ENCODE results near the gene KRTAP4-8. TPM values are rescaled to one million over a fixed set of nuclear protein-coding genes. Genes with fewer than 3 reads are reported as not detected.
"Not testable (repeated sequence)": the region's sequence is repeated elsewhere in the genome, so short reads cannot be mapped to it uniquely, and the experiment has no call there.

Gene KRTAP4-8
- total and polyA plus RNA-seq, 2 experiments from 2014 or later: not detected

DNA sequence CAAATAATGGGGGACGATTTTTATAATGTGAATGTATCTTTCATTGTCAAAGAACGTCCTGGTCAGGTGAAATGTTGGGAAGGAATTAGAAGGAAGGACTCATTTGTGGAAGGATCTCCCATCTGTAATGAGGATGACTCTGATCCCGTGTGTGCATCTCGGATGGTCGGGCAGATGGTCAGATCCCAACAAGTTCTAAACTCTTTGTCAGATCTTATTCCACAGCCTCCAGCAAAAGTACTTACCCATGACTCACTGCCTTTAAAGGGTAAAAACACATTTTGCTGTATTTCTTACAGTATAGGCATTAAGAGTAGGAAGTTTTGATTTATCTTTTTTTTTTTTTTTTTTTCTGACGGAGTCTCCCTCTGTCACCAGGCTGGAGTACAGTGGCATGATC lies 539 bp upstream of the KRTAP4-8 start:
- Histone ChIP-seq H3K27me3 (no peaks in the 10 kb centered on the region), H3K4me2 (no peak overlapping the region), H3K9me2 (replicated peaks; ENCODE audit: insufficient read depth) (no peaks in the 10 kb centered on the region), H3K79me2 (no peaks in the 10 kb centered on the region), H2AFZ (no peak overlapping the region), H4K20me1 (ENCODE audit: insufficient read depth, poor library complexity, severe bottlenecking) (no peaks in the 10 kb centered on the region), H3K4me3 (no peak overlapping the region), H3K36me3 (replicated peaks; ENCODE audit: insufficient read depth, low read depth) (no peaks in the 10 kb centered on the region), H3K9me3 (ENCODE audit: low read depth) (no peaks in the 10 kb centered on the region), H3K4me1 (ENCODE audit: insufficient read depth) (no peaks in the 10 kb centered on the region), H3K27ac (no peak overlapping the region)
- TF ChIP-seq EZH2 (IDR thresholded peaks at IDR 0.05; ENCODE audit: borderline replicate concordance) (no peak), EZH2phosphoT487 (IDR thresholded peaks at IDR 0.05; ENCODE audit: low read depth, severe bottlenecking, unreplicated experiment) (no peak)
- TF ChIP-seq, protein P1, sequence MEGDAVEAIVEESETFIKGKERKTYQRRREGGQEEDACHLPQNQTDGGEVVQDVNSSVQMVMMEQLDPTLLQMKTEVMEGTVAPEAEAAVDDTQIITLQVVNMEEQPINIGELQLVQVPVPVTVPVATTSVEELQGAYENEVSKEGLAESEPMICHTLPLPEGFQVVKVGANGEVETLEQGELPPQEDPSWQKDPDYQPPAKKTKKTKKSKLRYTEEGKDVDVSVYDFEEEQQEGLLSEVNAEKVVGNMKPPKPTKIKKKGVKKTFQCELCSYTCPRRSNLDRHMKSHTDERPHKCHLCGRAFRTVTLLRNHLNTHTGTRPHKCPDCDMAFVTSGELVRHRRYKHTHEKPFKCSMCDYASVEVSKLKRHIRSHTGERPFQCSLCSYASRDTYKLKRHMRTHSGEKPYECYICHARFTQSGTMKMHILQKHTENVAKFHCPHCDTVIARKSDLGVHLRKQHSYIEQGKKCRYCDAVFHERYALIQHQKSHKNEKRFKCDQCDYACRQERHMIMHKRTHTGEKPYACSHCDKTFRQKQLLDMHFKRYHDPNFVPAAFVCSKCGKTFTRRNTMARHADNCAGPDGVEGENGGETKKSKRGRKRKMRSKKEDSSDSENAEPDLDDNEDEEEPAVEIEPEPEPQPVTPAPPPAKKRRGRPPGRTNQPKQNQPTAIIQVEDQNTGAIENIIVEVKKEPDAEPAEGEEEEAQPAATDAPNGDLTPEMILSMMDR (IDR thresholded peaks at IDR 0.05; ENCODE audit: poor library complexity): no peak
- WGBS (ENCODE audit: low lambda C conversion rate, missing lambda C conversion rate): 90% methylated on average over 6 of the region's 6 CpGs
- DNase-seq (ENCODE audit: low spot score): no peak

DNA sequence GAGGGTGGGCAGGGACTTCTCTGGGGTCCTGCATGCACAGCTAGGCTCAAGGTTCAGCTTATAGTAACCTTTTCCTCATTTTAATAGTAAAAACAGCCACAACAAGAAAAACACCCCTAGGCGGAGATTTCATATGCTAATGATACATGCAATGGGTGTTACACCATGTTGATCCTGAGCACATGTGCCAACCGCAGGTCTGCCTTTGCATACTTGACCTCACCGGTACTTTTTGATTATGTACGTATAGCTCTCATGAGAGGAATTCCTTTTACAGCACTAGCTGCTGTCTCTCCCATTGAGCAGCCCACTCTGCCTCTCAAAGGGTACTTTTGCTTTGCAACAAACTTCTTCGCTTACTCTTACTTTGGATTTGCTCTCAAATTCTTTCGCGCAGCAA lies 1.9 kb downstream of the KRTAP4-8 start:
- Histone ChIP-seq H4K20me1 (ENCODE audit: insufficient read depth, poor library complexity, severe bottlenecking) (no peaks in the 10 kb centered on the region), H2AFZ (no peak overlapping the region), H3K27me3 (no peaks in the 10 kb centered on the region), H3K36me3 (replicated peaks; ENCODE audit: insufficient read depth, low read depth) (no peaks in the 10 kb centered on the region), H3K4me3 (no peak overlapping the region), H3K4me1 (ENCODE audit: insufficient read depth) (no peaks in the 10 kb centered on the region), H3K27ac (no peak overlapping the region), H3K79me2 (no peaks in the 10 kb centered on the region), H3K4me2 (no peak overlapping the region), H3K9me3 (ENCODE audit: low read depth) (no peaks in the 10 kb centered on the region), H3K9me2 (replicated peaks; ENCODE audit: insufficient read depth) (no peaks in the 10 kb centered on the region)
- WGBS (ENCODE audit: low lambda C conversion rate, missing lambda C conversion rate): 92% methylated on average over 7 of the region's 7 CpGs
- TF ChIP-seq, protein P1 (IDR thresholded peaks at IDR 0.05; ENCODE audit: poor library complexity): no peak
- TF ChIP-seq EZH2 (IDR thresholded peaks at IDR 0.05; ENCODE audit: borderline replicate concordance) (no peak), EZH2phosphoT487 (IDR thresholded peaks at IDR 0.05; ENCODE audit: low read depth, severe bottlenecking, unreplicated experiment) (no peak)
- no peak for DNase-seq (ENCODE audit: low spot score)

DNA sequence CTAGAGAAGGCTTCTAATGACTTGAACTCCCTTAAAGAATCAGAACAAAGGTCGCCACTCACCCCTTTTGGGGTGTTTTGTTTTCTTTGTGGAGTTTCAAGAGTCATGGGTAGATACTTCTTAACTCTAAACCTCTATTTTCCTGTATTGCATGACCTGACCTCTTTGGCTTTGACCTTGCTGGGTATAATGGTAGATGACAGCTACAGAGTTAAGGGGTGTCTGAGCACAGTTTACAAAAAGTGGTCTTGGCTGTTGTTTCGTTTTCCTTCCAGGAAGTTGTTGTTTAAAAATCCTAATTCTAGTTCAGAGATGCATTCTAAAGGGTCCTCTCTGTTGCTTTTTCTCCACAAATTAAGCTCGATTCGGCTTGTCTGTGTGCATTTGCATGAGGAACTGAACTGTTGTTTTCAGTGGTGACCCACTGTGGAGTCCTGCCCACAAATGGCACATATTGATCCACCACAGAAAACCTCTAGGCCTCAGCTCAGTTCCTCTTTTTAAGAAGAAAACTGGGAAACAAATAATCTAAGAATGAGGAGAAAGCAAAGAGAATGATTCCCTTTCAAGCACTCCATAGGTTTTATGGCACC lies 9.1 kb downstream of the KRTAP4-8 start:
- not testable (repeated sequence) for H3K4me1 ChIP-seq (ENCODE audit: insufficient read depth); H3K9me2 ChIP-seq (replicated peaks; ENCODE audit: insufficient read depth); H3K4me2 ChIP-seq; H3K27ac ChIP-seq; H2AFZ ChIP-seq; H3K4me3 ChIP-seq; H4K20me1 ChIP-seq (ENCODE audit: insufficient read depth, poor library complexity, severe bottlenecking); H3K79me2 ChIP-seq; DNase-seq (ENCODE audit: low spot score); H3K27me3 ChIP-seq; H3K9me3 ChIP-seq (ENCODE audit: low read depth); H3K36me3 ChIP-seq (replicated peaks; ENCODE audit: insufficient read depth, low read depth)
- 67% methylated on average over 4 of the region's 4 CpGs for WGBS (ENCODE audit: low lambda C conversion rate, missing lambda C conversion rate)

DNA sequence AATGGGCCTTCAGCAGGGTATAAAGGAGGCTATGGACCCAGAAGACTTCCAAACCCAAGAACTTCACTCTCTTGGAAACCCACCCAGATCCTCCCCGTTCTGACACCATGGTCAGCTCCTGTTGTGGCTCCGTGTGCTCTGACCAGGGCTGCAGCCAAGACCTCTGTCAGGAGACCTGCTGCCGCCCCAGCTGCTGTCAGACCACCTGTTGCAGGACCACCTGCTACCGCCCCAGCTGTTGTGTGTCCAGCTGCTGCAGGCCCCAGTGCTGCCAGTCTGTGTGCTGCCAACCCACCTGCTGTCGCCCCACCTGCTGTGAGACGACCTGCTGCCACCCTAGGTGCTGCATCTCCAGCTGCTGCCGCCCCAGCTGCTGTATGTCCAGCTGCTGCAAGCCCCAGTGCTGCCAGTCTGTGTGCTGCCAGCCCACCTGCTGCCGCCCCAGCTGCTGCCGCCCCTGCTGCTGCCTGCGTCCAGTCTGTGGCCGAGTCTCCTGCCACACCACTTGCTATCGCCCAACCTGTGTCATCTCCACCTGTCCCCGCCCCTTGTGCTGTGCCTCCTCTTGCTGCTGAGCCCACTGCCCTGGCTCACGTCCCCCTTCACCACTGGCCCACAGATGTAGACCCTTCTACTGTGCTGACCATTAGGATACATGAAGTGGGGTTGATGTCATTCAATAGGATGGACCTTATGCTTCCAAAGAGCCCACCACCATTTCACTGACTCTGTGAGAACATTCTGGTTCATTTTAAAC lies 13.7 kb downstream of the KRTAP4-8 start, which contains the start of gene KRTAP4-7:
TSS of gene KRTAP4-7 (plus strand) at position 51 of the 757 bp plus-strand sequence. CDS start at position 108, 57 bp downstream.
- not testable (repeated sequence) for H3K4me1 ChIP-seq (ENCODE audit: insufficient read depth); H3K4me3 ChIP-seq; H3K27me3 ChIP-seq; H3K9me3 ChIP-seq (ENCODE audit: low read depth); H4K20me1 ChIP-seq (ENCODE audit: insufficient read depth, poor library complexity, severe bottlenecking); H3K9me2 ChIP-seq (replicated peaks; ENCODE audit: insufficient read depth); H3K27ac ChIP-seq; DNase-seq (ENCODE audit: low spot score); H3K36me3 ChIP-seq (replicated peaks; ENCODE audit: insufficient read depth, low read depth); H3K4me2 ChIP-seq; H3K79me2 ChIP-seq; H2AFZ ChIP-seq
- WGBS (ENCODE audit: low lambda C conversion rate, missing lambda C conversion rate): 90% methylated on average over 13 of the region's 14 CpGs

DNA sequence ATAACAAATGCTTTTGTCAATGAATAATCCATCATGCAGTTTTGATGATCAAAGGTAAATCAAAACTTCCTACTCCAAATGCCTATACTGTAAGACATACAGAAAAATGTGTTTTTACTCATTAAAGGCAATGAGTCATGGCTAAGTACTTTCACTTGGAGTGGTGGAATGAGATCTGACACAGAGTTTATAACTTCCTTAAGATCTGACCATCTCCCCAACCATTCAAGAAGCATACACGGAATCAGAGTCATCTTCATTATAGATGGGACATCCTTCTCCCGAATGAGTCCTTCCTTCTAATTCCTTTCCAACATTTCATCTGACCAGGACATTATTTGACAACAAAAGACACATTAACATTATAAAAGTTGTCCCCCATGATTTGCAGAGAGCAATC lies 14.5 kb downstream of the KRTAP4-8 start:
- 76% methylated on average over 2 of the region's 2 CpGs for WGBS (ENCODE audit: low lambda C conversion rate, missing lambda C conversion rate)
- H3K27me3 ChIP-seq; H3K9me2 ChIP-seq (replicated peaks; ENCODE audit: insufficient read depth); DNase-seq (ENCODE audit: low spot score); H3K27ac ChIP-seq; H3K4me2 ChIP-seq; H4K20me1 ChIP-seq (ENCODE audit: insufficient read depth, poor library complexity, severe bottlenecking); H3K36me3 ChIP-seq (replicated peaks; ENCODE audit: insufficient read depth, low read depth); H2AFZ ChIP-seq; H3K9me3 ChIP-seq (ENCODE audit: low read depth); H3K4me3 ChIP-seq; H3K4me1 ChIP-seq (ENCODE audit: insufficient read depth); H3K79me2 ChIP-seq: not testable (repeated sequence)
